Hepatic stellate cell (primary cell): Measurements from ENCODE around the gene TTC13.
A peak's percentile ranks its signal among the peaks of the same experiment; 100 is the strongest.
"Not testable (repeated sequence)": the region's sequence is repeated elsewhere in the genome, so short reads cannot be mapped to it uniquely, and the experiment has no call there.

Experiments used
- DNase-seq: peaks from one replicate; pipeline ENCODE4 v3.0.0; 2011; ENCODE audit warnings: low spot score

The TTC13 gene

GRCh38 chr1:230978491-230979388 is at the start of gene TTC13, which contains the start of gene ARV1:
Gene TTC13, minus strand, starts transcription at chr1:230978861. Its CDS starts 31 bp downstream, at chr1:230978830.
Gene ARV1, plus strand, starts transcription at chr1:230979094. Its CDS starts 12 bp downstream, at chr1:230979106.
- DNase-seq = peak; percentile 98

- no peak for DNase-seq
These were observed 49.3 kb upstream of the TTC13 start for GRCh38 chr1:231027971-231028370.

- no peak for DNase-seq
These were observed 48.7 kb upstream of the TTC13 start for GRCh38 chr1:231027136-231027925.

- no peak for DNase-seq
These were observed 47.9 kb upstream of the TTC13 start for GRCh38 chr1:231026576-231026975.

GRCh38 chr1:231023150-231023549 is 44.5 kb upstream of the TTC13 start:
- no peak for DNase-seq

GRCh38 chr1:231022543-231022942 is 43.9 kb upstream of the TTC13 start:
- not testable (repeated sequence) for DNase-seq

- DNase-seq = no peak
These were observed 42.9 kb upstream of the TTC13 start for GRCh38 chr1:231021540-231022031.

- DNase-seq = no peak
These were observed 42.2 kb upstream of the TTC13 start for GRCh38 chr1:231020816-231021215.

GRCh38 chr1:231020139-231020601 is 41.5 kb upstream of the TTC13 start:
- no peak for DNase-seq

GRCh38 chr1:231019711-231020110 is 41.0 kb upstream of the TTC13 start:
- DNase-seq = no peak

- DNase-seq = no peak
These were observed 38.3 kb upstream of the TTC13 start for GRCh38 chr1:231016966-231017365.

GRCh38 chr1:231016234-231016633 is 37.6 kb upstream of the TTC13 start:
- no peak for DNase-seq

GRCh38 chr1:231013391-231014015 is 34.8 kb upstream of the TTC13 start:
- DNase-seq = no peak

- no peak for DNase-seq
These were observed 33.3 kb upstream of the TTC13 start for GRCh38 chr1:231011963-231012362.

- no peak for DNase-seq
These were observed 32.7 kb upstream of the TTC13 start for GRCh38 chr1:231011360-231011759.

GRCh38 chr1:231007535-231007934 is 28.9 kb upstream of the TTC13 start:
- DNase-seq = not testable (repeated sequence)

- no peak for DNase-seq
These were observed 23.2 kb upstream of the TTC13 start for GRCh38 chr1:231001892-231002291.

- no peak for DNase-seq
These were observed 22.0 kb upstream of the TTC13 start for GRCh38 chr1:231000639-231001038.

- no peak for DNase-seq
These were observed 21.5 kb upstream of the TTC13 start for GRCh38 chr1:231000201-231000600.

GRCh38 chr1:230994860-230995259 is 16.2 kb upstream of the TTC13 start:
- no peak for DNase-seq

- DNase-seq = no peak
These were observed 13.6 kb upstream of the TTC13 start for GRCh38 chr1:230992100-230992774.

GRCh38 chr1:230987448-230987847 is 8.8 kb upstream of the TTC13 start:
- no peak for DNase-seq
